Stimulated activated CD8-positive, alpha-beta memory T cell treated with anti-CD3 and anti-CD28 coated beads, Interleukin-15, amount 100 ng/mL, for 48 hours (primary cell): ENCODE data around the gene CUX1.
"Not testable (repeated sequence)": the region's sequence is repeated elsewhere in the genome, so short reads cannot be mapped to it uniquely, and the experiment has no call there.

Source experiments
- DNase-seq, 2 donors: peaks; one replicate each; pipeline ENCODE4 v3.0.0-alpha.2; 2020; ENCODE audit warnings: low read depth in 2 of 2

The CUX1 gene

GRCh38 chr7:101869901-101870290 lies 52.5 kb downstream of the CUX1 start:
- DNase-seq = no peak

- DNase-seq = no peak
Measured at GRCh38 chr7:101870361-101871062, 53.1 kb downstream of the CUX1 start.

- DNase-seq = no peak
Measured at GRCh38 chr7:101871351-101871750, 53.9 kb downstream of the CUX1 start.

GRCh38 chr7:101874028-101874427 lies 56.6 kb downstream of the CUX1 start:
- no peak for DNase-seq

- no peak for DNase-seq
Measured at GRCh38 chr7:101875283-101875846, 57.9 kb downstream of the CUX1 start.

- DNase-seq = no peak
Measured at GRCh38 chr7:101877882-101878591, 60.6 kb downstream of the CUX1 start.

- no peak for DNase-seq
Measured at GRCh38 chr7:101878938-101879337, 61.5 kb downstream of the CUX1 start.

- no peak for DNase-seq
Measured at GRCh38 chr7:101879565-101879964, 62.1 kb downstream of the CUX1 start.

GRCh38 chr7:101880282-101881054 lies 63.0 kb downstream of the CUX1 start:
- no peak for DNase-seq

- no peak for DNase-seq
Measured at GRCh38 chr7:101882005-101882421, 64.6 kb downstream of the CUX1 start.

GRCh38 chr7:101882595-101883564 lies 65.5 kb downstream of the CUX1 start:
- DNase-seq = no peak

- no peak for DNase-seq
Measured at GRCh38 chr7:101884671-101885596, 67.5 kb downstream of the CUX1 start.

GRCh38 chr7:101885597-101885955 lies 68.2 kb downstream of the CUX1 start:
- no peak for DNase-seq

- not testable (repeated sequence) for DNase-seq
Measured at GRCh38 chr7:101887352-101887751, 69.9 kb downstream of the CUX1 start.

- DNase-seq = not testable (repeated sequence)
Measured at GRCh38 chr7:101888564-101888963, 71.1 kb downstream of the CUX1 start.

- no peak for DNase-seq
Measured at GRCh38 chr7:101890749-101891523, 73.5 kb downstream of the CUX1 start.

GRCh38 chr7:101891936-101892640 lies 74.7 kb downstream of the CUX1 start:
- no peak for DNase-seq

GRCh38 chr7:101893341-101894082 lies 76.1 kb downstream of the CUX1 start:
- DNase-seq = no peak
